HFF-Myc (cell line): ENCODE data around the gene AKNA.

Experiments used
- DNase-seq: peaks from one replicate; pipeline ENCODE4 v3.0.0-alpha.2; 2011; ENCODE audit warnings: low read depth; ENCODE audit errors: extremely low read depth
- H3K4me3 ChIP-seq: replicated peaks from 2 replicates; pipeline ENCODE4 v1.5.1; 2011; ENCODE audit warnings: low read depth, mild to moderate bottlenecking, control low read depth, low read length
- CTCF ChIP-seq: IDR thresholded peaks from 2 replicates; pipeline ENCODE4 v1.5.1; 2012; ENCODE audit warnings: mild to moderate bottlenecking, low read depth, low read length, control low read depth; ENCODE audit errors: missing control alignments

Gene AKNA

GRCh38 chr9:114425126-114425525, 37.3 kb upstream of the AKNA start:
- TF ChIP-seq CTCF, result no peak
- DNase-seq, result no peak
- H3K4me3 ChIP-seq, result no peak overlapping the region

GRCh38 chr9:114424126-114424525, 36.3 kb upstream of the AKNA start:
- H3K4me3 ChIP-seq, result no peak overlapping the region
- TF ChIP-seq CTCF, result no peak
- no peak for DNase-seq

GRCh38 chr9:114423181-114423580, 35.4 kb upstream of the AKNA start:
- TF ChIP-seq CTCF, result no peak
- H3K4me3 ChIP-seq, result no peak overlapping the region
- DNase-seq, result no peak

GRCh38 chr9:114421147-114421546, 33.4 kb upstream of the AKNA start:
- H3K4me3 ChIP-seq, result no peak overlapping the region
- no peak for DNase-seq
- no peak for TF ChIP-seq CTCF

- no peak overlapping the region for H3K4me3 ChIP-seq
- no peak for DNase-seq
- TF ChIP-seq CTCF, result no peak
Measured at GRCh38 chr9:114419796-114420195, 32.0 kb upstream of the AKNA start.

GRCh38 chr9:114418053-114418452, 30.3 kb upstream of the AKNA start:
- no peak overlapping the region for H3K4me3 ChIP-seq
- DNase-seq, result no peak
- TF ChIP-seq CTCF, result no peak

GRCh38 chr9:114417511-114417910, 29.7 kb upstream of the AKNA start:
- DNase-seq, result peak; percentile 16
- no peak overlapping the region for H3K4me3 ChIP-seq
- no peak for TF ChIP-seq CTCF
